T-helper 1 cell treated with Interleukin-12 subunit alpha and Interleukin-12 subunit beta and Interleukin-4 antibody, amounts not matched to agents 30 μg/mL and 1 μg/mL, for 36 hours (primary cell): ENCODE data around the gene RDX.

Source experiments
- H3K27ac Mint-ChIP-seq: one replicate; pipeline ENCODE4 v1.8.0; 2021; ENCODE audit warnings: mild to moderate bottlenecking, mixed read lengths
- H3K27me3 Mint-ChIP-seq: one replicate; pipeline ENCODE4 v1.8.0; 2021; ENCODE audit warnings: low read depth, mixed read lengths
- H3K36me3 Mint-ChIP-seq: one replicate; pipeline ENCODE4 v1.8.0; 2021; ENCODE audit warnings: low read depth, mixed read lengths
- H3K4me1 Mint-ChIP-seq: one replicate; pipeline ENCODE4 v1.8.0; 2021; ENCODE audit warnings: low read depth, mixed read lengths
- H3K4me3 Mint-ChIP-seq: one replicate; pipeline ENCODE4 v1.8.0; 2021; ENCODE audit warnings: mild to moderate bottlenecking, moderate library complexity, mixed read lengths
- H3K9me3 Mint-ChIP-seq: one replicate; pipeline ENCODE4 v1.8.0; 2021; ENCODE audit warnings: mixed read lengths

The RDX gene

GRCh38 chr11:110168033-110168803, 128.2 kb downstream of the RDX start:
- Mint-ChIP-seq H3K27ac (no peak overlapping the region), H3K36me3 (no peaks in the 10 kb centered on the region), H3K27me3 (peaks cover 25% of the 10 kb centered on the region), H3K4me1 (no peaks in the 10 kb centered on the region), H3K9me3 (no peaks in the 10 kb centered on the region), H3K4me3 (no peak overlapping the region)

GRCh38 chr11:110165039-110165925, 131.1 kb downstream of the RDX start:
- Mint-ChIP-seq H3K4me3 (no peak overlapping the region), H3K4me1 (no peaks in the 10 kb centered on the region), H3K9me3 (no peaks in the 10 kb centered on the region), H3K36me3 (no peaks in the 10 kb centered on the region), H3K27me3 (peaks cover 17% of the 10 kb centered on the region), H3K27ac (no peak overlapping the region)

DNA sequence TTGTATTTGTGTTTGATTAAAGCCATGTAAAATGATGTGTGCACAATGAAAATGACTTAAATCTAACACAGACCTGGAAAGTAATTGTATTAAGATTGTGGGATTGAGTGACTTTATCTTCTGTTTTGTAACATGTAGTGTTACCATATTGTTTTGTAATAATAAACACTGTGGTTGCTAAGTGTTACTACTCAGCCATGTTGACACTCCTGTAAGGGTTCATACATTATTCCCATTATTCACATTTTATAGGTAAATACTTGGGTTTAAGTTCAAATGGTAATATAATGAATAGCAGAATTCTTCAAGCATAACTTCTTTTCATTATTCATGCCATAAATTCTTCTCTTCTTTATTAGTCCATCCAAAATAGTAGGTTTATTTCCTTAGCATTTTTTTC, 134.2 kb downstream of the RDX start:
- no peak overlapping the region for H3K4me3 Mint-ChIP-seq
- peaks cover 10% of the 10 kb centered on the region for H3K27me3 Mint-ChIP-seq
- H3K4me1 Mint-ChIP-seq = no peaks in the 10 kb centered on the region
- no peak overlapping the region for H3K27ac Mint-ChIP-seq
- no peaks in the 10 kb centered on the region for H3K36me3 Mint-ChIP-seq
- no peaks in the 10 kb centered on the region for H3K9me3 Mint-ChIP-seq

- peaks cover 4% of the 10 kb centered on the region for H3K27me3 Mint-ChIP-seq
- H3K4me3 Mint-ChIP-seq = no peak overlapping the region
- no peaks in the 10 kb centered on the region for H3K4me1 Mint-ChIP-seq
- no peaks in the 10 kb centered on the region for H3K36me3 Mint-ChIP-seq
- H3K9me3 Mint-ChIP-seq = no peaks in the 10 kb centered on the region
- H3K27ac Mint-ChIP-seq = no peak overlapping the region
Observed at GRCh38 chr11:110161061-110161460, 135.4 kb downstream of the RDX start.

DNA sequence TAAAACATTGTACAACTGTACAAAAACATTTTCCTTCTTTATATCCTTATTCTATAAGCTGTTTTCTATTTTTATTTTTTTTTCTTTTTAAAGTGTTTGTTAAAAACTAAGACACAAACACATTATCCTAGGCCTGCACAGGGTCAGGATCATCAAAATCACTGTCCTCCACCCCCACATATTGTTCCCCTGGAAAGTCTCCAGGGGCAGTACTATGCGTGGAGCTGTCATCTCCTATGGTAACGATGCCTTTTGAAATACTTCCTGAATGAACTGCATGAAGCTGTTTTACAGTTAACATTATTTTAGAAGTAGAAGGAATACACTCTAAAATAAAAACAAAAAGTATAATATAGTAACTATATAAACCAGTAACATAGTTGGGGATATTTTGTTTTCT, 136.0 kb downstream of the RDX start:
- H3K9me3 Mint-ChIP-seq = no peaks in the 10 kb centered on the region
- peaks cover 7% of the 10 kb centered on the region for H3K27me3 Mint-ChIP-seq
- H3K4me3 Mint-ChIP-seq = no peak overlapping the region
- no peaks in the 10 kb centered on the region for H3K4me1 Mint-ChIP-seq
- H3K36me3 Mint-ChIP-seq = no peaks in the 10 kb centered on the region
- no peak overlapping the region for H3K27ac Mint-ChIP-seq

GRCh38 chr11:110160016-110160415, 136.4 kb downstream of the RDX start:
- H3K27me3 Mint-ChIP-seq = peaks cover 7% of the 10 kb centered on the region
- no peak overlapping the region for H3K27ac Mint-ChIP-seq
- H3K36me3 Mint-ChIP-seq = no peaks in the 10 kb centered on the region
- H3K4me1 Mint-ChIP-seq = no peaks in the 10 kb centered on the region
- H3K4me3 Mint-ChIP-seq = no peak overlapping the region
- no peaks in the 10 kb centered on the region for H3K9me3 Mint-ChIP-seq

DNA sequence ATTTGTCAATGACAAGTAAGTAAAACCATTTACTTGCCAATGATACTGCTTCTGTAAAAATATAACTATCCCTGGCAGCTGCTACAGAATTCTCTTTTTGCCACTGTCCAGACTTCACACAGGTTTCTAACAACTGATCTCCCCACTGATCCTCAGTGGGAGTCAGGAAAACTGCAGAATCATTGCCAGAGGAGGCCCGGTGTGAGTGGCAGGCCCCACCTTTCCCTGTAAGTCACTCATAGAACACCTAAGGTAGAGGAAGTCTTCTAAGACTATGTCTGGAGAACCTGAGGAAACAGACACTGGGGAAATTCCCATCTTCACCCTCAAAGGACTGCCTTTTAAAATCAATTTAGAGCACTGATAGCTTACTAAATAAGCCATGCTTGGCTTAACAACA, 136.9 kb downstream of the RDX start:
- Mint-ChIP-seq H3K4me3 (no peak overlapping the region), H3K27ac (no peak overlapping the region), H3K9me3 (no peaks in the 10 kb centered on the region), H3K4me1 (no peaks in the 10 kb centered on the region), H3K27me3 (peaks cover 7% of the 10 kb centered on the region), H3K36me3 (no peaks in the 10 kb centered on the region)

- no peaks in the 10 kb centered on the region for H3K36me3 Mint-ChIP-seq
- H3K27ac Mint-ChIP-seq = no peak overlapping the region
- no peak overlapping the region for H3K4me3 Mint-ChIP-seq
- H3K4me1 Mint-ChIP-seq = no peaks in the 10 kb centered on the region
- peaks cover 7% of the 10 kb centered on the region for H3K27me3 Mint-ChIP-seq
- no peaks in the 10 kb centered on the region for H3K9me3 Mint-ChIP-seq
Observed at GRCh38 chr11:110158317-110159200, 137.9 kb downstream of the RDX start.

- no peaks in the 10 kb centered on the region for H3K9me3 Mint-ChIP-seq
- peaks cover 7% of the 10 kb centered on the region for H3K27me3 Mint-ChIP-seq
- no peak overlapping the region for H3K4me3 Mint-ChIP-seq
- H3K27ac Mint-ChIP-seq = no peak overlapping the region
- H3K4me1 Mint-ChIP-seq = no peaks in the 10 kb centered on the region
- no peaks in the 10 kb centered on the region for H3K36me3 Mint-ChIP-seq
Observed at GRCh38 chr11:110156503-110156902, 139.9 kb downstream of the RDX start.

DNA sequence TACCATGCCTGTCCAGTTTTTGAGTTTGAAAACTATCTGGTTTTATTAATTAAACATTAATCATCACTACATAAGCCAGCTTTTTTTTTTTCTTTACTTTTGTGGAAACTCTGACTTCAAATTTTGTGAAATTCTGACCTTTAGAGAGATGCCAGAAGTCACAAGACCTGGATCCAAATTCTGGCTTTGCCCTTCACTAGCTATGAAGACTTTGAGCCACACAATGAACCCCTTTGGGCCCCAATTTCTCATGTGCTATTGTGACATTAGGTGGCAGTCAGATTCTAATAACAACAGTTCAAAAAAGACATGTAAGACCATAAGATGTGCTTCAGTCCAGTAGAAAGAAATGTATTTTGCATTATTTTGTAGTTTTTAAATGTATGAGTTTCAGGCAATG, 142.9 kb downstream of the RDX start:
- Mint-ChIP-seq H3K4me3 (no peak overlapping the region), H3K27ac (no peak overlapping the region), H3K36me3 (no peaks in the 10 kb centered on the region)

GRCh38 chr11:110152199-110152598, 144.2 kb downstream of the RDX start:
- H3K27me3 Mint-ChIP-seq = peaks cover 19% of the 10 kb centered on the region
- no peaks in the 10 kb centered on the region for H3K4me1 Mint-ChIP-seq
- no peaks in the 10 kb centered on the region for H3K9me3 Mint-ChIP-seq
- H3K4me3 Mint-ChIP-seq = no peak overlapping the region
- no peak overlapping the region for H3K27ac Mint-ChIP-seq
- no peaks in the 10 kb centered on the region for H3K36me3 Mint-ChIP-seq

More for the DNA sequence above, 142.9 kb downstream of the RDX start:
- peaks cover 16% of the 10 kb centered on the region for H3K27me3 Mint-ChIP-seq
- H3K9me3 Mint-ChIP-seq = no peaks in the 10 kb centered on the region
- no peaks in the 10 kb centered on the region for H3K4me1 Mint-ChIP-seq

GRCh38 chr11:110148775-110149744, 147.4 kb downstream of the RDX start:
- no peaks in the 10 kb centered on the region for H3K4me1 Mint-ChIP-seq
- no peaks in the 10 kb centered on the region for H3K9me3 Mint-ChIP-seq
- no peak overlapping the region for H3K27ac Mint-ChIP-seq
- no peak overlapping the region for H3K4me3 Mint-ChIP-seq
- no peaks in the 10 kb centered on the region for H3K36me3 Mint-ChIP-seq
- H3K27me3 Mint-ChIP-seq = peaks cover 16% of the 10 kb centered on the region

DNA sequence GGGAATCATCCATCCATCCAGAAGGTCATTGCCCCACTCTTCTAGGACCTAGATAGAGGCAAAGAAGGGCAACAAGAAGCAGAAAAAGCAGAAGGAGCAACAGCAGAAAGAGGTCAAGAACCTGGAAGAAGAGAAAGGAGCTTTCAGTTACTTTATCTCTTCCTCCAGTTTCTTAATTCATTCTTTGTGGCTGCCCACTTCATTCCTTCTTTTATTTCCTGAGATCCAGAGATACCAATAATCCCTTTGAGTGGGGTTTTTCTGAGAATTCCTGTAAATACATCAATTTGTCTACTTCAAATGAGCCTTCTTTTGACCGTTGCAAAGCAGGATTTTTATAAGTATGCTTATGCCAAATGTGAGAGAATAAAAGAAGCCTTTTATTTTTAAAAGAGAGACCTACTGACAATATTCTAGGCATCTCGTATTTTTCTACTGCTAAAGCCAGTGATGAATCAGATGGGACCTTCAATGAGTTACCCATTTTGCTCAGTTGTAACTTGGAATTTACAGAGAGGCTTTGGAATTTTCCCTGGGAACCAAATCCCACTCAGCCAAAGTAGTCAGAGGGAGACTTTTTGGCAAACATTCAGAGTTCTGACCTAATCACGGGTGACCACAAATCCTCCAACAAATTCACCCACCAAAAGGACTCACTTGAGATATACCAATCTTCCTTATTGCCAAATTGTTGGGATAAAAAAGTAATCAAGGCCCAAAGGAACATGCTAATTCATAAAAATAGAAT, 148.3 kb downstream of the RDX start:
- H3K27me3 Mint-ChIP-seq = peaks cover 16% of the 10 kb centered on the region

More for the DNA sequence above, 148.3 kb downstream of the RDX start:
- Mint-ChIP-seq H3K4me3 (no peak overlapping the region), H3K27ac (no peak overlapping the region), H3K4me1 (no peaks in the 10 kb centered on the region), H3K9me3 (no peaks in the 10 kb centered on the region), H3K36me3 (no peaks in the 10 kb centered on the region)
